ENCODE results near the gene PRKCE. TPM values are rescaled to one million over a fixed set of nuclear protein-coding genes. Genes with fewer than 3 reads are reported as not detected.
A peak's percentile ranks its signal among the peaks of the same experiment; 100 is the strongest.
"Not testable (repeated sequence)": the region's sequence is repeated elsewhere in the genome, so short reads cannot be mapped to it uniquely, and the experiment has no call there.

Gene PRKCE
- total RNA-seq, 1 experiment from 2014 or later = 17.7 TPM

DNA sequence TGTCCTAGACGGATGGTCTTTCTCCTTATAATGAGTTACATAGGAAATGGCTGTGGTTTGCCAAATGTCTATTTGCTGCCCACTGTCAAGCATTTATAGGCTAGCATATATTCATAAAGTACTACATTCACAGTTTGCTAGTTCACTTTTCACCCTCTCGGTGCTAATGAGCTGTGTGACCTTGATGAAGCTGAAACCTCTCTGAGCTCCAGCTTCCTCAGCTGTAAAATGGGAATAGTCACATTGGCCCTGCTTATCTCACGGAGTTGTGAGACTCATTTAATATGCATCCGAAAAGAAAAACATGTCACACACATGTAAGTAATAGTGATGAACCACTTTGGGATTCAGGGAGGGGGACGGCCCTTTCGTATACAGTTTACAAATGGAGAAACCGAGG lies 17.0 kb downstream of the PRKCE start:
- DNase-seq (ENCODE audit: low spot score) = no peak

- peak; percentile 74 for DNase-seq (ENCODE audit: low spot score)
Measured at GRCh38 chr2:45669032-45669486, 17.6 kb downstream of the PRKCE start.

- no peak for DNase-seq (ENCODE audit: low spot score)
Measured at GRCh38 chr2:45670646-45671045, 19.2 kb downstream of the PRKCE start.

DNA sequence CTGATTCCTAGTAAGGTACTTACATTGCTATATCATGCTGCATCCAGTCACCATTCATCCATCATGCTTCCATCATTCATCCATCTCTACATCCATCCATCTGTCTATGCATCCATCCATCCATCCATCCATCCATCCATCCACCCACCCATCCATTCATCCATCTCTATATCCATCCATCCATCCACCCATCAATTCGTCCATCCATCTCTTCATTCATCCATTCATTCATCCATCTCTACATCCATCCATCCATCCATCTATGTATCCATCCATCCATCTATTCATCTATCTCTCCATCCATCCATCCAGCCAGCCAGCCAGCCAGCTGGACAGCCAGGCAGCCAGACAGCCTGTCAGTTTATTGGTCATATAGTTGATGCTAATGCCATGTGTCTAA lies 20.7 kb downstream of the PRKCE start:
- DNase-seq (ENCODE audit: low spot score) = no peak

DNA sequence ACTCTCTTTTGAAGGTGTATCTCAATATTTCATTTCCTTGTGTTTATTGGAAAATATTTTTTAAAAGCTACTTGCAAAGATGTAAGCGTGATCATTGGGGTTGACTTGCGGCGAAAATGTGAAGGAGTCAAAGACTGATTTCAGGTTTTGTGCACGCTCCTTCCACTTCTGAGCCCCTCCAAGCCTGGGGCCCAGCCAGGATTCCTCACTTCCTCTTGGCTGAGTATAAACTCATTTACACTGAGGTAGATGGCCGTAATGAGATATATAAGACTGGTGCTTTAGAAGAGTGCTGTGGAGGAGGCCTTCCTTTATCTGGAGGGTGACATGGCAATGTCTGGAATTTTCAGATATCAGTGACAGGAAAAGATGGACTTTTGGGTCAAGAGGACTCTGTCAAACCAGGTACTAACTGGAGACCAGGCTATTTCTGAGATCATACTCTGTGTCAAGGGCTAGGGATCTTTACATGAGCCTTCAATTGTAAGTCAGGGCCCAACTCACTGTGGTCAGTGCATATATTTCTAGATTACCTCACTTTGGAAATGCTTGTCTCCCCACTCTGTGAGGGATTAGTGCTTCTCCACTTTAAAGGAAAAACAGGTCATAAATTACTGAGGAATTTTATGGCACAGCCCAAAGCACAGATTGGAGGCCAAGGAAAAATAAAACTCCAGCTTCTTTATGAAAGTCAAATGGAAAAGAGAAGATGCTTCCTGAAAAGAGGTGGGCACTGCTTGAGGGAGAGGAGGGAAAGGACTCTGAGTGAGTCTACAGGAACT lies 22.8 kb downstream of the PRKCE start:
- peak; percentile 69 for DNase-seq (ENCODE audit: low spot score)

GRCh38 chr2:45675263-45675812 lies 23.9 kb downstream of the PRKCE start:
- no peak for DNase-seq (ENCODE audit: low spot score)

DNA sequence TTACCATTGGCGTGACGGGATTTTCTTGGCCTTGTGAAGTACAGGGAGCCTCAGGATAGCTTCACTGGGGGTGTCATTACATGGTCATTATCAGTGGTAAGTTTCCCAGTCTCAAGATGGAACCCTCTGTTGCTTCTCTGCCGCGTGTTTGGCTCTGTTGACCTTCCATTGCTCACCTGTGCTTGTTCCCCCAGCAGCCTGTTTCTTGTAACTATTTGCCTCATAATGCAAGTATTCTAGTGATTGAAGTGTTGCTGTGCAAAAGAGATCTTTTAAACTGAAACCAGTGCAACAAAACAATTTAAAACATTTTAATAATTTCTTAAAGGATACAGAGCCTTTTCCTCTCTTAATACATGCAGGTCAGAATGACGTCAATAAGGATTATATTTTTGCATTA lies 24.6 kb downstream of the PRKCE start:
- no peak for DNase-seq (ENCODE audit: low spot score)

DNA sequence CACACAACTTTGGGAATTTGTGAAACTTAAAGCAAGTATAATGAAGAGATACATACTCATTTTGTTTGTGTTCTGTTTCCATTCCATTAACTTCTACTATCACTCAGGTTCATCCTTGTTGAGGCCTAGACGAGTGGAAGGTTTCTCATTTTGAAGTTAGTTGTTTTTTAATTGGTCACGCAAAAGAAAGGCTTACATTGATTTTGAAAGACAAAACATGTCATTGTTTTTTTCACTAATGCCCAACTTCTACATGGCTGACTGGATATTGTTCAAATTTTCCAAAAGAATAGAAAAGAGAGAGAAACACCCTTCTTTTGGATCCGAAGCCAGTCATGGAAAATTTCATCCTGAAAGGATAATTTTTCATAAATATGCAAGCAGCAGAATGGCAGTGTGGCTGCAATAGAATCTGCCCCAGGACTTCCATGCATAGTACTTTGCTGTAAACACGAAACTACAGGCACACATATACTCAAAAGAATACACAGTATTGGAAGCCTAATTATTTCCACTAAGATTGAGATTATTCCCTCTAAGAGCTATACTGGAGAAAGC lies 27.4 kb downstream of the PRKCE start:
- DNase-seq (ENCODE audit: low spot score) = no peak

GRCh38 chr2:45680351-45680967 lies 29.0 kb downstream of the PRKCE start:
- no peak for DNase-seq (ENCODE audit: low spot score)

DNA sequence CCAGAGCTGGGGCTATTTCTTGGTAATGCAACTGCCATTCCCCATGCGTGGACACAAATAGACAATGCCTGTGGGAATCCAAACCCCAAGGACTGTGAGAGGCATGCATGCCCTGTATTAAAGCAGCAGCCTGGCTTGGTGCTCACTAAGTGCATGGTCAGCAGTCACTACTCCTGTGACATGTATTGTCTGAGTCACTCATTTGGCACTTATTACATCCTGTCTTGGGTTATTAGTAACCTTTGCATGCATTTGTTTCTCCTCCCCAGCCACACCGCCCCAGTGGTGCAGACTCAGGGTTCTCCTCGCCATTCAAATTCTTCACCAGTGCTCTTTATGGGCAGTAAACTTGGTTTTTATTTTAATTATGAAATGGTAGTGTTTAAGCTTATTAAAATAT lies 30.2 kb downstream of the PRKCE start:
- peak; percentile 99 for DNase-seq (ENCODE audit: low spot score)

- DNase-seq (ENCODE audit: low spot score) = no peak
Measured at GRCh38 chr2:45683292-45683691, 31.8 kb downstream of the PRKCE start.

GRCh38 chr2:45684756-45685155 lies 33.3 kb downstream of the PRKCE start:
- DNase-seq (ENCODE audit: low spot score) = no peak

GRCh38 chr2:45685260-45685659 lies 33.8 kb downstream of the PRKCE start:
- DNase-seq (ENCODE audit: low spot score) = no peak

GRCh38 chr2:45687964-45688363 lies 36.5 kb downstream of the PRKCE start:
- DNase-seq (ENCODE audit: low spot score) = no peak

DNA sequence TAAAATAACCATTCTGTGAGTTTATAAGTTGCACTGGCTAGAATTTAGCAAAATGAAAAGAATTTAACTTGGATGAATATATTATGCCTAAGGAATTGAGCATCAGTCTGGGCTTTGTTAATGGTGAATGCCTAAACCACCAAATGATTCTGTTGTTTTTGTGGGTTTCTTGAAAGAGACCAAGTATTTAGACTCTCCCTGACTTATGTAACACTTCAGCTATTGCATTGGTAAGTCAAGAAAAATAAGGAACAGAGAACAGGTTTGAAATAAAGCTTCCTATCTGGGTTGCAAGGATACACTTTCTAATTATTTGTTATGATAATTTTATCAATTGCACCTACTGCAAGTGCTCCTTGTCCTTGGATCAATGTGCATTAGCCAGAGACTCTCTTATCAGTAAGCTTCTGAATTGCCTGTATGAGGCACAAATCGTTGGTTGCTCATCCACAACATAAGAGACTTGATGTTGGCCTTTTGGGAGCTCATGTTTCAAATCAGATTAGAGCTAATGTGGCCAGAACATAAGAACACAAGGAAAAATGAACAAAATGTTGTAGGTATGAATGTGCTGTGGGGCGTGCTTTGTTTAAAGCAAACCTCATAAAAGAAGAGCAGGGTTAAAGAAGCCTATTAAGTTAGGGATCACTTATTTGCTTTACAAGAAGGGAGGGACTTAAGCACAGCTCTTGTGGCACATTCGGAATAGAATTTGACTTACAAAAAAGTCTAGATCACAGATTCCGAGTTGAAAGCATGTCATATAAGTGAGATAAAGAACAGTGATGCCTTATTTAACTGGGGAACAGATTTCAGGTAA lies 37.2 kb downstream of the PRKCE start:
- no peak for DNase-seq (ENCODE audit: low spot score)

- DNase-seq (ENCODE audit: low spot score) = no peak
Measured at GRCh38 chr2:45690231-45690630, 38.8 kb downstream of the PRKCE start.

GRCh38 chr2:45691171-45691999 lies 39.9 kb downstream of the PRKCE start:
- DNase-seq (ENCODE audit: low spot score) = peak; percentile 69

DNA sequence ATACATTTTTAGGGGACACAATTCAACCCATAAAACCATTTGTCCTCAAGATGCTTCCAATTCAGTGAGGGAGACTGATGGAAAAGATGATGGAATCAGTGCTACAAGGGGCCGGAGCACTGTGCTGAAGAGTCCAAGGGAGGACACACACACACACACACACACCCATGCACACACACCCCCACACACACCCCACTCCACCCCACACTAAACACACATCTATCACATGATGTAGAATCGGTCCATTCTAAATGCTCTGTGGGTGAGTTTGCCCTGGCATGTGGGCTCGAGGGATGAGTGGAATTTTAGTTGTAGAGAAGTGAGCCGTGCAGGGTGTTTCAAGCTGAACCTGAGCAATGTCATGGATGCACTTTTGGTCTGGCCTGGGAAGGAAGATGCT lies 41.1 kb downstream of the PRKCE start:
- DNase-seq (ENCODE audit: low spot score) = no peak

- DNase-seq (ENCODE audit: low spot score) = not testable (repeated sequence)
Measured at GRCh38 chr2:45695480-45696007, 44.1 kb downstream of the PRKCE start.

DNA sequence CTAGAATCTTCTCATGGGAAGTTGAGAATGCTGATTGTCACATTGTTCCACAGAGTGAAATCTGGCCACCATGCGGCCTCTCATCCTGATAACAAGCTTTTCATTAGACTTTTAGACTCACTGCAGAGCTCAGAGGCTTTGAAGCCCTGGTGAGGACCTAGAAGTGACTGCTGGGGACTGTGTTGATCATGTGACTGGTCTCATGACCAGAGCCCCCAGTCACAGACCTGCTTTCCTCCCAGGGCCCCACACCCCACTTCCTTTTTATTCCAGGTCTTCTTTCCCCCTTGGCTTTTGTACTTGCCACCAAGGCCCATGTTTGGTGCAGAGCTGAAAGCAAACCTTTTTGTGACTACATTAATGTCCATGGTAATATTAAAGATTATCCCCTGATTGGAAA lies 45.2 kb downstream of the PRKCE start:
- DNase-seq (ENCODE audit: low spot score) = no peak

GRCh38 chr2:45697190-45697589 lies 45.7 kb downstream of the PRKCE start:
- DNase-seq (ENCODE audit: low spot score) = no peak
